Testis (tissue), 2 donors: ENCODE data around the gene OR6B2.

Source experiments
- CTCF ChIP-seq, 3 experiments: fragments of 450-650 bp in 2 of 3; fragments of 200-600 bp in 1 of 3; sonication (generic) in 1 of 3; IDR thresholded peaks; one replicate each; pipeline ENCODE4 v1.5.1; 2016 to 2019; ENCODE audit warnings: antibody characterized with exemption in 3 of 3, mild to moderate bottlenecking in 2 of 3, moderate library complexity in 1 of 3
- POLR2A ChIP-seq: fragments of 450-650 bp; IDR thresholded peaks from one replicate; pipeline ENCODE4 v1.6.1; 2017; ENCODE audit warnings: antibody characterized with exemption, mild to moderate bottlenecking, moderate library complexity

- TF ChIP-seq POLR2A (no peak), CTCF (IDR thresholded peaks at IDR 0.05) (no peak)
Measured at GRCh38 chr2:240041363-240041762, 11.1 kb upstream of the OR6B2 start.
